NAMALWA (cell line): ENCODE measurements around the gene DENND5A.
A peak's percentile ranks its signal among the peaks of the same experiment; 100 is the strongest.
"Not testable (repeated sequence)": the region's sequence is repeated elsewhere in the genome, so short reads cannot be mapped to it uniquely, and the experiment has no call there.

Source experiments
- DNase-seq: peaks from one replicate; pipeline ENCODE4 v3.0.0-alpha.2; 2015; ENCODE audit warnings: low spot score

Gene DENND5A

DNA sequence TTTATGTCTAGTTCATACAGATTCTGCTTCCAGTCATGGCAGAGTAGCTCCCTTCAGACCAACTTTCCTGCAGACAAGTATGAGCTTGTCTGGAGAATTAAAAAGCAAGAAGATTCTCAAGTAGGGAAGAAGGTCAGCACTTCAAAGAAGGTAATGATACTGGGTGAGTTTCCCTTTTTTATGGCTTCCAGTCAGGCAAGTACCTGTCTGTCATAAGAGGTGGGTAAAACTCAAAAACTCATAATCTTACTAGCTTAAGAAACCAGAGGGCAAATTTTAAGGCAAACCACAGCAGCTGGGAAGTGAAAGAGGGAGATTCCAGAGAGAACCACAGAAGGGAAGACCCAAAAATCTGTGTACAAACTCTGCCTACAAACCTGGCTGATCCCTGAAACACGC lies 54.2 kb downstream of the DENND5A start:
- DNase-seq, result no peak

DNA sequence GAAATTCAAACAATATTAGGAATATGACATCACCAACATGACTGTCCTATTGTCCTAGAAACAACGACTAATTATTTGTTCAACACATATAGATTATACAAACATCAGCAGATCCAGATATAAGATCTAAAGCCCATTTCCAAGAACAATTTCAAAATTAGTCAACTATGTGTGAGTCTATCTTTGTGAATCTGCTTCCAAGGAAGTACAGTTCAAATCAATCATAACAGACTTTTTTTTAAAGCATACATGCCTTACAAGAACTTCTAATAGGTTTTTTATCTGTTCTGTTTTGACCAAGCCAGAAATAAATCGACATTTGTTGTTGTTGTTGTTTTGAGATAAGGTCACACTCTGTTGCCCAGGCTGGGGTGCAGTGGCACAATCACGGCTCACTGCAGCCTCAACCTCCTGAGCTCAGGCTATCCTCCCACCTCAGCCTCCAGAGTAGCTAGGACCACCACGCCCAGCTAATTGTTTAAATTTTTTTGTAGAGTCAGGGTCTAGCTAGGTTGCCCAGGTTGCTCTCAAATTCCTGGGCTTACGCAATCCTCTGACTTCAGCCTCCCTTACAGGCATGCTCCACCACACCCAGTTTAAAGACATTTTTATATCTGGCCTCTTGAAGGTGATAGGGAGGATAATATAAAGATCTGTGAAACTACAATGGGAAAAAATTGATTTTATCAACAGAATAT lies 54.8 kb downstream of the DENND5A start:
- no peak for DNase-seq

DNA sequence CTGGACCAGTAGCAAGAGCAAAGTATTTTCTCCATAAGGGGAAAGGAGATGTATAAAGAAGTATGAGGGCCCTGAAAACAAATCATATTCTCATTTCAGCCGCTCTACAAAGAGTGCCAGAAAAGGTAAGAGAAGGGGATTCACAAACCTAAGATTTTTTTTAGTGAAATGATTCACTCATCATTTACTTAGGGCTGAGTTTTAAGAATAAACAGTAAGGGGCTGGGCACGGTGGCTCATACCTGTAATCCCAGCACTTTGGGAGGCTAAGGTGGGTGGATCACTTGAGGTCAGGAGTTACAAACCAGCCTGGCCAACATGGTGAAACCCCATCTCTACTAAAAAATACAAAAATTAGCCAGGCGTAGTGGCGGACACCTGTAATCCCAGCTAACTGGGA lies 55.5 kb downstream of the DENND5A start:
- not testable (repeated sequence) for DNase-seq

DNA sequence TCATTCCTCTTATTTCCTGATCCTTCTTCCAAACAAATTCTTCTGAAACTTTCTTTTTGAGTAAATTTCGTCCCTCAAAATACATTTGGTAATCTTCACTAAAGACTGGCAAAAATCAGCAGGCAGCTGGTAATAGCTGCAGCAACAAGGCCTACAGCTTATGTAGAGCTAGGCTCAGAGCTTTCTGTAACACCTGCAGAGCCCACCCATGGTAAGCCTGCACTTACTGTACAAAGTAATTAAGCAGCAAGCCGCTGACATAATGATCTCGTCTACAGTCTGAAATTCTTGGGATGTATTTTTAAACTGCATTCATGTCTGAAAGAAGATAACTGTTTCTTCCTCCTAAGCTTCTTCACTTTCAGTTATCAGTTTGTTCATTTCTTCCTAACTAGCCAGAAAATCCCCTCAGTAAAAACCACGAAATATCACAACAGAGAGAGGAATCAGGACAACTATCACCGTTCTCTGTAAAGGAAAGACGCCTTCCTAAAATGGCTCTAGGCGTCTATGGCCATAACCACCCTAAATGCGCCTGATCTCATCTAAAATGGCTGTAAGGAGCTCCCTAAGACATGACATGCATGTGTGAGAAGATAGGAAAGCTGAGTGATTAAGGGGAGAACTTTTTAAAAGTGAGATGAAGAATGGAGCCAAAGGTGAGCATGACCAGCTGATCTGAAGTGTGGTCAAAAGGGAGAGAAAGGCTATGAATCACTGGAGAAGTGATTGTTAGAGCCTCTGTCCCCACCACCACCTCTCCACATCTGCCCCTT lies 56.2 kb downstream of the DENND5A start:
- peak; percentile 33 for DNase-seq

DNA sequence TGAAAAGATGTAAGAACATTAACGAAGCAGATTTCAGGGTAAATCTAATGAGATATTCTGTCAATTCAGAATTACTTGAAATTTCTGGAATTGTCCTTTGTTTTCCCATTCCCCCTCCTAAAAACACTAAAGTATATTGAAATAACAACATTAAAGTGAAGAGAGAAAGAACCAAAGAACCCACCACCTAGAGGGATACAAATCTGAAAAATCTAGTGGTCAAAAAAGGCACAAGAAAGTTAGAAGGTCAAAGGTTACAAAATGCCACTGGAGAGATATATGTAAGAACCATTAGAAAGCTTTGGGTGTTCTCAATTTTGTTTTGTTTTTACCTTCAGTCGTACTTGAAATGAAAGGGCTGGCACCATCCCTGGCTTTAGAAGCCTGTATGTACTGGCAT lies 57.9 kb downstream of the DENND5A start:
- no peak for DNase-seq

DNA sequence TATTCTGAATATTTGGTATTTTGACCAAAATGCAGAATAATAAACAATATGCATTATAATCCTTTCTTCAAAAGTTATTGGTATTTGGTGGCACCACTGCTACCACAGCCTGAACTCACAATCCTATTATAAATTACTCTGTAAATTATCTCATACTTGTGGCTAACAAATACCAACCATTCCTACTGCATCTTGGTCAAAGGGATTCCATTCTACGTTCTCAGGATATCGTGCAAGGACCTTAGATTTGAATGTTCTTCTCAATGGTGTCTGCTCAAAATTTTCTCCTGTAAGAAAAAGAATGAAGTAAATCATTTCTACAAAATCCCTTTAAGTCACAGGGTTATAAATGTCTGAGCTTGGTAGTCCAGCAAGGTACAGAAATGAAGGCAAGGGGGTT lies 58.7 kb downstream of the DENND5A start:
- DNase-seq, result no peak

DNA sequence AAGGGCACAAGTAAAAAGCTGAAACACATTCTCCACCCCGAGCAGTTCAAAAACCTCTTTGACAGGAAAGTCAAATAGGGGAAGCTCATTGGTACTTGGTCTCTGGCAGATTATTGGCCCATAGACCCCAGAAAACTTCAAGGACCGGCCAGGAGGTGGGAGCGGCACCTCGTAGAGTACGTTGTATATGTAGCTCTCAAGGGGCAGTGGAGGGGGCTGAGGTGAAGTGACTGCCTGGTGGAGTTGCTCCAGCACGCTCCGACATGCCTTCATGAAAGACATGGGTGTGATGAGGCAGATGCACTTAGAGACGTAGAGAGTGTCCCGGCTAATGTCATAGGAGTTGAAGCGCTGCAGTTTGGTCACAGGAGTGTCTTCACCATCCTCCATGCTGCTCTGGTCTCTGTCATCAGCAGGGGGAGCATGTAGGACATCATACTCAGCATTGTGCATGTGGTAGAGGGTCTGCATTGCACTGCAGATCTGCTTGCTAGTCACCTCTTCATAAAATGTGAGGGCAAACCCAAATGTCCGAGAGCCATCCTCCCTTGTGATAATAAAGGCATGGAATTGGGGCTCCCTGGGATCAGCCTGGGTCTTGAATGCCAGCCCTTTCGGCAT lies 61.3 kb downstream of the DENND5A start:
- peak; percentile 52 for DNase-seq

DNA sequence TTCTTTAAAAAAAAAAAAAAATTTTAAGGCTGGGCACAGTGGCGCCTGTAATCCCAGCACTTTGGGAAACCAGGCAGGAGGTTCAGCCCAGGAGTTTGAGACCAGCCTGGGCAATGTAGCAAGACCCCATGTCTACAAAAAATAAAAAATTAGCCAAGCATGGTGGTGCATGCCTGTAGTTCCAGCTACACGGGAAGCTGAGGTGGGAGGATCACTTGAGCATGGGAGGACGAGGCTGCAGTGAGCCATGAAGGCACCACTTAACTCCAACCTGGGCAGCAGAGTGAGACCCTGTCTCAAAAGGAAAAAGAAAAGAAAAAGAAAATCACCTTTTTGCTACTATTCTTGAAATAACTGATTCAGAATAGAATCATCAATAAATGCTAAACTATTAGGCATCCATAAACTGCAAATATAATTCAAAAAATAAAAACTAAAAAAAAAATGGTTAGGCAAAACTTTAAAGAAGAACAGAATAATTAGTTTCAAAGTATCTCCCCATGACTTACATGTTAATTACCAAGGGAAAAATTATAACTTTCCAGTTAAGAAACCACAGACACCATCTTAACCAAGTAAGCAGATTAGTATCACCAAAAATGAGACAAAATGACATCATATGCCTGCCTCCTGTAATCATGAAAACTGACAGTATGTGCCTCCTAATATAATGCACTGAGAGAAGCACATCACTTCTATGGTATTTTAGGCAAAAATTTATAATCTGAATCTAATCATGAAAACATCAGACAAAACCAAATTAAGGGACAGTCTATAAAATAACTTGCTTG lies 63.6 kb downstream of the DENND5A start:
- DNase-seq, result no peak

DNA sequence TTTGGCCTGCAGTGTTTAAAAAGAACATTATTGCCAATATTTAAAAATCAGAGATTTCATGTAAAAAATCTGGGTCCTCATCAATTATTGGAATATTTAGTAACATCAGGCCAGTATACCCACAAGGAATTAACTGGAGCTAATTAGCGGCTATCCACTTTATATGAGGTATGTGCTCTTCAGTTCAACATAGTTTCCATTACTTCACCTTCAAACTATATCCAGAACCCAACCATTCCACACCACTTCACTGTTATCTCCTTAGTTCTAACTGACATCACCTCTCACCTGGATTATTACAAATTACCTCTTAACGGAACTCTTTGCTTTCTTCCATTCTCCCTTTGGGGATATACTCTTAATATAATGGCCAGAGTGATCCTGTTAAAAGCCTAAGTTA lies 64.7 kb downstream of the DENND5A start:
- DNase-seq, result no peak

DNA sequence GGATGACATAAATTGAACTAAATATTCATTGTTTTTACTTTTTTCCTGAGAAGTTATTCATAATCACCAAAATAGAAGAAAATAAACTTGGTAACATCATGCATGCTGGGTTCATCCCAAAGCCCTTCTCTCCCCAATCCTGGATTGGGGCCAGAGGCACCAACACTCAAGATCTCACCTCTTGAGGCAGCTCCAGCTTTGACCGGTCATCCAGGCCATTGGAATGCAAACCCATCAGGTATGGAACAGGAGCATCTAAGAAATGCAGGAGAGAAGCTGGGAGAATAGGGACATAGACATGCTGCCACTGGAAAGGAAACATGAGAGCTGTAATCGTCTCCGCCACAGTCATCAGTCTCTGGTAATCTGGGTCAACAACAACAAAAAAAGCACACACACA lies 71.8 kb downstream of the DENND5A start:
- no peak for DNase-seq

DNA sequence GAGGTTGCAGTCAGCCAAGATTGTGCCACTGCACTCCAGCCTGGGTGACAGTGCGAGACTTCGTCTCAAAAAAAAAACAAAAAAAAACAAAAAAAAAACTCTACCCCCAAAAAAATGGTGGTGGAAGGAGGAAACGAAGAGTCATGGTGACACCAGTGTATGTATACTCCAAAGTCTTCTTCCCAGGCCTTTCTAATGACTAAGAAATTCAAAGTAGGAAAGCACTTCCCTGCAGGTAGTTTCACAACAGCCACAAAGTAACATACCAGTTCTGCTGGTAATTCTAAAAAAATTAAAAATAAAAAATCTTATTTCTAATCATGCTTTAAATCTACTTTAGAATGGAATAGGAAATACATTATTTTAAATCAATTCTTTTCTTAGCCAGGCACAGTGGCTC lies 72.6 kb downstream of the DENND5A start:
- DNase-seq, result no peak

DNA sequence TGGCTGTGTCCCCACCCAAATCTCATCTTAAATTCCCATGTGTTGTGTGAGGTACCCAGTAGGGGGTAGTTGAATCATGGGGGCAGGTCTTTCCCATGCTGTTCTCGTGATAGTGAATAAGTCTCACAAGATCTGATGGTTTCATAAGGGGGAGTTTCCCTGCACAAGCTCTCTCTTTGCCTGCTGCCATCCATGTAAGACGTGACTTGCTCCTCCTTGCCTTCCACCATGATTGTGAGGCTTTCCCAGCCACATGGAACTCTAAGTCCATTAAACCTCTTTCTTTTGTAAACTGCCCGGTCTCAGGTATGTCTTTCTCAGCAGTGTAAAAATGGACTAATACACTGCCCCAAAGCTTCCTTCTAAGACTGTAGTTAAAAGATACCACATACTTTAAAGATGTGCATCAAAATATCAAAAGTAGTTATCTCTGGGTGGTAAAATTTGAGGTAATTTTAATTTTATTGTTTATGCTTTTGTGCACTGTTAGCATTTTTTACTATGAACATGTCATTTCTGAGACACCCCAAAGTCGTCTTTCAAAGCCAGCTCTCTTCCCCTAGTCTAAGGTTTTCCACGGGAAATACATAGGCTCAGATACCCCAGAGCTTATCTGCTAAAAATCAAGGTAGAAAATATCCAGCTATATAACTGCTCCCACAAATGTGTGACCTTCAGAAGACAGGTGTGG lies 74.7 kb downstream of the DENND5A start:
- not testable (repeated sequence) for DNase-seq

DNA sequence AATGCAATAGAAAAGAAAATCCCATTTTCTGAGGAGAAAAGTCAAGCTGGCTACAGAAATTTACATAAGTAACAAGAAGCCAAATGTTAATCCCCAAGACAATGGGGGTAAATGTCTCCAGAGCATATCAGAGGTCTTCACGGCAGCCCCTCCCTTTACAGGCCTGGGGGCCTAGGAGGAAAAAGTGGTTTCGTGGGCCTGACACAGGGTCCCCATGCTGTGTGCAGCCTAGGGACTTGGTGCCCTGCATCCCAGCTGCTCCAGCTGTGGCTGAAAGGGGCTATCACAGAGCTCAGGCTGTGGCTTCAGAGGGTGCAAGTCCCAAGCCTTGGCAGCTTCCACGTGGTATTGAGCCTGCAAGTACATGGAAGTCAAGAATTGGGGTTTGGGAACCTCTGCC lies 76.3 kb downstream of the DENND5A start:
- DNase-seq, result not testable (repeated sequence)

DNA sequence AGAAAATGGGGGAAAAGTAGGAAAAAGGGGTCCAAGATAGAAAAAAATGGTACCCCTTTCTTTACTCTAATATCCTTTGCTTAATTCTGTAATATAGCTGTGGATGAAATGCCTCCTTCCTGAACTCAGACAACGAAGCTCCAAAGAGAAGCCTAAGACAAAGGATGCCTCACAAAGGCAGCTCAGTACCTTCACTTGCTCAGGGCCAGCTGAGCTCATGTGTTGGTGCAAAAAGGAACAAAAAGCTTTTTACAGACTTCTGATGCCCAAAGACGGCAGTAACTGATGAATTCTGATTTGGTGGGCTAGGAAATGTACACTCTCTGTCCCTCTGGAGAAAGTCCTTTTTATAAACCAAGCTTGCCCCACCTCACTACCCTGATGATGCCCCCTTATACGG lies 77.5 kb downstream of the DENND5A start:
- DNase-seq, result no peak

DNA sequence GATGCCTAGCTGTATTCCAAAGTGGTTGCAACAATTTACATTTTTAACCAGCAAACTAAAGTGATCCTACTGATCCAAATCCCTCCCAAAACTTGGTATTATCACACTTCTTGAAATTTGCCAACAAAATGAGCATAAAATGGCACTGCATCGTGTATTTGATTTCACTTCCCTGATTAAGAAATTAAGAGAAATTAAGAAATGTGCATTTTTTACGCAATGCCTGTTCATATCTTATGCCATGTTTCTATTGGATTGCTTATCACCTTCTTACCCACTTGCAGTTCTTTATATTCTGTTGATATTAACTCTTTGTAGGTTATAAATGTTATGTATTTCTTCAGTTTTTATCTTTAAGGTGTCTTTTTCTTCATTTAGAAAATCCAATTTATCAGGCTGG lies 80.6 kb downstream of the DENND5A start:
- no peak for DNase-seq

DNA sequence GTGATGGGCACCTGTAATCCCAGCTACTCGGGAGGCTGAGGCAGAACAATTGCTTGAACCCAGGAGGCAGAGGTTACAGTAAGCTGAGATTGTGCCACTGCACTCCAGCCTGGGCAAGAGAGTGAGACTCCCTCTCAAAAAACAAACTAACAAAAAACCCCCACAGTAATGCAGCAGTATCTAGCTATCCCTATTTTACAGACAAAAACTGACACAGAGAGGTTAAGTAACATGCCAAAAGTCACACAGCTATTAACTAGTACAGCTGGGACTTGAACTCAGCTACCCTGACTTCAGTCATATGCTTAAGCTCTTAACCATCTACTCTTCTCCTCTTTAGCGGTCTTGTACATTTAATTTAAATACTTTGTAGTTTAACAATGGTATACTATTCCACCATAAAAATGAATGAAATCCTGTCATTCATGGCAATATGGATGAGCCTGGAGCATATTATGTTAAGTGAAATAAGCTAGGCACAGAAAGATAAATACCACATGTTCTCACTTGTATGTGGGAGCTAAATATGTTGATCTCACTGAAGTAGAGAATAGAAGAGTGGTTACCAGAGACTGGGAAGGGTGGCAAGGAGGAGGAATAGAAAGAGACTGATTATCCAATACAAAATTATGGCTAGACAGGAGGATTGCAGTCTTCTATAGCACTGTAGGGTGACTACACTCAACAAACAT lies 82.8 kb downstream of the DENND5A start:
- DNase-seq, result no peak

DNA sequence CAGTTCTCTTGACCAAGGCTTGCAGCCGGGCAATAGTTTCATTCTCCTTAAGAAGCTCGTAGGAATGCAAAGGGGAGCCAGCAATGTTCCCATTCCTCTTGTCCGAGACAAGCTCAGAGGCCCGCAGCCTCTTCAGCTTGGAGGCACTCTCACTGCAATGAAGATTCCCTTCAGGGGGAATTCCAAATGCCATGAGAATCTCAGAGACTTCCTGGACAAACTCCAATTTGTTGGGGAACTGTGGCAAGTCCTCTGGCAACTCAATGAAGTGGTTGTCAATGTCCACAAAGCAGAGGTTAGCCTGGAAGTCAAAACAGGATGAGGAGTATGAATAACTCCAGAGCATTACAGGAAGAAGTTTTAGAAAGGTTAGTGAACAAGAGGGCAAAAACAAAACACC lies 84.4 kb downstream of the DENND5A start:
- no peak for DNase-seq

DNA sequence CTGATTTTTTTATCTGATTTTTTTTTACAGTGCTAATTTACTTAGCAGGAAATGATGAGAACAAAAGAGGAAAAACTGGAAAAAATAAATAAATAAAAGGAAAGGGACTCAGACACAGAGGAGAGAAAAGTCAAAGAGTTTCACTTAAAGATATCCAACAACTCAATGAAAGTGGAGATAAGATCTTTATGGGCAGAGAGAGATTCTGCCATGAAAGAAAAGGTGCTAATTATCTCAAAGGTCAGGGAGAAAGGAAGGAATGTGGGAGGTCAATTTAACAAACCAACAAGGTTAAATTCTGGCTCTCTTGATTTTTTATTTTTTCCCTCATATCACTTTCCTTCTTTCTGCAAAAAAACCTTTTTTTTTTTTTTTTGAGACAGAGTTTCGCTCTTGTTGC lies 86.0 kb downstream of the DENND5A start:
- no peak for DNase-seq

DNA sequence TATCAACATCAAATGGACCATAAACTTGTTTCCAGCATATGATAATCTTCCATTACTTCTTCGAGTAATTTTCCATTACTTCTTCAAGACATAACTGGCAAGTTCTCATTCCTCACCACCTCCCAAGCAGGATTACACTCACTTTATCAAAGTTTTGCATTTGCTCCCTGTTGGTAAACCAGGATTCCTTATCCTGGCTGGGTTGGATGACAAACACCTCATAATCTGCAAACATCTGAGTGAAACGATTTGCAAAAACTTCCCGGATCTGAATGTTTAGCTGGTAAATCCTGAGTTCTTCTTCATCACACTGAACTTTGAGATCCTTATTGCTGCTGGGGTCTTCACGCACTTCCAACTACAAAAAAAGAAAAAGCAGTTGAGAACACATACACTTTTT lies 86.4 kb downstream of the DENND5A start:
- DNase-seq, result no peak

DNA sequence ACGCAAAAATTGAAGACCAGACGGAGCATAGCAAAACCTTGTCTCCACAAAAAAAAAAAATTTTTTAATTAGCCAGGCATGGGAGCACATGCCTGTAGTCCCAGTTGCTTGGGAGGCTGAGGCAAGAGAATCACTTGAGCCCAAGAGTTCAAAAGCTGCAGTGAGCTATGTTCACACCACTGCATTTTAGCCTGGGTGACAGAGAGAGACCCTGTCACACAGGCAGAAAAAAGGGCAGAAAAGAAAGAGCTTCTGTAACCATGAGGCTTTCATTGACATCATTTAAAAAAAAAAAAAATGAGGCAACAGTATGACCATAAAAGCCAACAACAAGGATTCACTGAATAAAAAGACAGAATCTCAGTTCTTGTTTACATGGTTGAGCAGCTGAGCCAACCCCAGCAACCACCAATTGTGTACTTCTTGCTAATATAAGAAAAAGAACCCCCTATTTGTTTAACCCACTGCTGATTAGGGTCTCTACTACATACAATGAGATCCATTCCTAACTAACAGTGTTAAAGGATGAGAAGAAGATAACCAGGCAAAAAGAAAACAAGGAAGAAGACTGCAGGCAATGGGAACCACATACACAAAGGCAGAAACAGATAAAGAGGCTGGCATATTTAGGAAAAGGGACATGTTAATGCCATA lies 87.6 kb downstream of the DENND5A start:
- no peak for DNase-seq

DNA sequence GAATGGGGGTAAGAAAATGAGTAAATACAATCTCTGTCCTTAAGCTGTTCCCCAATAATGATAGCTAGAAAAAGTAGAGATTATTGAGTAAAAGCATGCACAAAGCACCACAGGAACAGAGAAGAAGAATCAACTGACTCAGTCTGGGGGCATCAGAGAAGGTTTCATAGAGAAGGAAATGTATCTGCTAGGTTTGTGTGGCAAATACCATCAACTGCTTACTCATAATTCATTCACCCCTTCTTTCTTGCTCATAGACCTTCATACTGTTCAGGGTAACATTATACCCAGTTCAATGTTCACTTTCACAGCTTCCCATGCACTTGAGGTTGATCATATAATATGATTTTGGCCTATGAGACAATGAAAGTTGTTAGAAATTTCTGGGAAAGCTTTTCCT lies 88.6 kb downstream of the DENND5A start:
- DNase-seq, result no peak
